Epithelial cell of proximal tubule (primary cell): ENCODE data around the gene PRKCH. TPM values are rescaled to one million over a fixed set of nuclear protein-coding genes. Genes with fewer than 3 reads are reported as not detected.

Experiments
- DNase-seq: peaks from one replicate; pipeline ENCODE4 v3.0.0-alpha.2; 2011; ENCODE audit warnings: low read depth
- H3K4me3 ChIP-seq: 2 replicates; pipeline ENCODE4 v1.5.1; 2011; ENCODE audit warnings: low read depth, mild to moderate bottlenecking, low read length
- total RNA-seq: library from RNA; depleted of rRNA; stranded (reverse); fragments of >200 nt; gene quantifications from 2 replicates; pipeline ENCODE4 v1.2.3, GENCODE V29; 2015
- TF ChIP-seq, protein P1 (sequence below): conservative IDR thresholded peaks from 2 replicates; pipeline ENCODE4 v1.5.1; 2012; ENCODE audit warnings: low read depth, mild to moderate bottlenecking, low read length

Gene PRKCH
- total RNA-seq, 1 donor from 2014 or later = 7.6 TPM

- no peak for DNase-seq
- peak overlapping the region; percentile 27 for H3K4me3 ChIP-seq
- TF ChIP-seq, protein P1, sequence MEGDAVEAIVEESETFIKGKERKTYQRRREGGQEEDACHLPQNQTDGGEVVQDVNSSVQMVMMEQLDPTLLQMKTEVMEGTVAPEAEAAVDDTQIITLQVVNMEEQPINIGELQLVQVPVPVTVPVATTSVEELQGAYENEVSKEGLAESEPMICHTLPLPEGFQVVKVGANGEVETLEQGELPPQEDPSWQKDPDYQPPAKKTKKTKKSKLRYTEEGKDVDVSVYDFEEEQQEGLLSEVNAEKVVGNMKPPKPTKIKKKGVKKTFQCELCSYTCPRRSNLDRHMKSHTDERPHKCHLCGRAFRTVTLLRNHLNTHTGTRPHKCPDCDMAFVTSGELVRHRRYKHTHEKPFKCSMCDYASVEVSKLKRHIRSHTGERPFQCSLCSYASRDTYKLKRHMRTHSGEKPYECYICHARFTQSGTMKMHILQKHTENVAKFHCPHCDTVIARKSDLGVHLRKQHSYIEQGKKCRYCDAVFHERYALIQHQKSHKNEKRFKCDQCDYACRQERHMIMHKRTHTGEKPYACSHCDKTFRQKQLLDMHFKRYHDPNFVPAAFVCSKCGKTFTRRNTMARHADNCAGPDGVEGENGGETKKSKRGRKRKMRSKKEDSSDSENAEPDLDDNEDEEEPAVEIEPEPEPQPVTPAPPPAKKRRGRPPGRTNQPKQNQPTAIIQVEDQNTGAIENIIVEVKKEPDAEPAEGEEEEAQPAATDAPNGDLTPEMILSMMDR = no peak
Observed at GRCh38 chr14:61563162-61563511, 241.8 kb downstream of the PRKCH start.

DNA sequence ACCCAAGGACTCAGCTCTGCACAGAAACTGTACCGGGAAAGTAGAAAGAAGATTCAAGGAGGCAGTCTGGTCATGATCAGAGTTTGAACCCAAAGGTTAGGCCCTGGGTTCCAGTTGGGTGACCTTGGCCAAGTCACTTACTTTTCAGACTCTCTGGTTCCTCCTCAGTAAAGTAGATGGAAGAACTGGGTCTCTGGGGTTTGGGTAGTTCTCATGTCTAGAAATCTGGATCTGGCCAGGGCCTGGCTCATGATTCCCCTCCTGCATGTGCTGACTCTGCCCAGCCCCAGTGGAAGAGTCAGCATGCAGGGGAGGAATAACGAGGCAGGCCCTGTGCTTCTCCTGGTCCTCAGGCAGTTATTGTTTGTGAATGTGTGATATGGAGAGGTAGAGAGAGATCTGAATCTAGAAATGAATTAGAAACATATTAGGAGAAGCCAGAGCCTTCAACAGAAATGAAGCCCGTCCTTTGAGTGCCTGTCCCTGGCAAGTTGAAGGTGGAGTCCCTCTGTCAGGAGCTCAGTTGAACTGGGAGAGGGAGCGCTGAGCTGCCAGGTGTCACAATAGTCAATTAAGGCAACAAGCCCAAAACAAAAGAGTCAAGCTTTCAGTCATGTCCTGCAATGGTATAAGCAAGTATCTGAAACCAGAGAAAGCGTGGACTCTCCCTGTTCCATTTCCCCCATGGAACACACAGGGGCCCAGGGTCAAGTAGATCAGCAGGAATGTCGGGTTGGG, 242.7 kb downstream of the PRKCH start:
- TF ChIP-seq, protein P1 = no peak
- H3K4me3 ChIP-seq = no peak overlapping the region
- no peak for DNase-seq

DNA sequence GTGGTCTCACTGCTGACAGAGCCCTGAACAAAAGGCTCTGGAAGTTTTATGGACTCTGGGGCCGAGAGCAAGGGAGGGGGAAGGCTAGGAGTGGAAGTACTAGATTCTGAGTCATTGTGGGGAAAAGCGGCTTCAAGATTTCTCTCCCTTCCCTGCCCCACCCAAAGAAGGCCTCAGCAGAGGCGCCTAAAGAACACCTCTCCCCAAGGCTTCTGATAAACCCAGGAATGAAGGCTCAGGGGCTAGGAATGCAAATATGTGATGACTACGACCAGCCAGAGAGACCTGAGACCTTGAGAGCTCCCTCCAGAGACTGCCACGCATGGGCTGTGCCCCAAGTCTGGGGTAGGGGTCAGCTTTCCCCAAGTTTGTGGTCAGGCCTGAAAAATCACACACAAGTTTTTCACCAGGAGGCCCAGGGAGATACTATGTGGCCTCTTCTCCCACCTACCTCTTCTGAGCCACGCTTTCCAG, 243.3 kb downstream of the PRKCH start:
- TF ChIP-seq, protein P1 = peak; percentile 5
- no peak overlapping the region for H3K4me3 ChIP-seq
- no peak for DNase-seq

DNA sequence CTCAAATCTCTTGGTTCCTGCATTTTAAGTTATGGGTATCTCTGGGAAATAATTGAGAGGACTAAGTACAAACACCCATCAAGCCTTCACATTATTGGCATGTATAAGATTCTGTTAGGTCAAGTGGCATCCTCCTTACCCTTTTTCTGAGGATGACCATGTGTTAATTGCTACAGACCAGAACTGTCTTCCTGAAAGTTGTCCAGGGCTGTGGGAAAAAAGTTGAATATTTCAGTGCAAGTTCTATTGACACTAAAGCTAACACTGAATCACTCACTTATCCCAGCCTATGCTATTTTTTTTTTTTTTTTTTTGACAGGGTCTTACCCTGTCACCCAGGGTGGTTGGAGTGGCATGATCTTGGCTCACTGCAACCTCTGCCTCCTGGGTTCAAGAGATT, 243.8 kb downstream of the PRKCH start:
- DNase-seq = no peak
- TF ChIP-seq, protein P1 = no peak
- no peak overlapping the region for H3K4me3 ChIP-seq

DNA sequence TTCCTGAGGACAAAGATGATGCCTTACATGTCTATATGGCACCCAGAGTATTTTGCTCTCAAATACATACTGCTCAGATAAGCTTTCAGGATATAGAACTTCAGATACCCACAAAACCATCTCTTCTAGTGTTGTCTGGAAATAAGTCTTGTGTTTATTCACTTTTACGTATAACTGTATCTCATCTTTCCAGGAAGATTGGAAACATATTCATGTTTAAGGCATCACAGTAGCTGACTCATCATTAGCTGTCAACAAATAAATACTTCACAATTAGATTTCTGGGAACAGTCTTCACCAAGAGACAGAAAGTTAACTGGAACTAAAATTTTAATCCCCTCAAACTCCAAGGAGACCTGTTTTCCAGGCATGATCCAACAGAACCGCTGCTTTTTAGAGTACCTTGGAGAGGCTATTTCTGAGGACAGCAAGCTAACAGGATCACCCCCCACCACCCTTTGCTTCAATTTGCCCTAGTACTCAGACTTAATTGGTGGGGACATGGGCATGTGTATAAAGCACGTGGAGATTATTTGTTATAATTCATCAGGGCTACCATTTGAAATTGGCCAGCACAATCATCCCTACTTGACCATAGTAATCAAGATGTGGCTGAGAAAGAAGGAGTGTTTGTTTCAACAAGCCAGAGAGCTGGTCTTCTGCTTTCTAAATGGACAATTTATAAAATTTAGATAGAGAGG, 244.6 kb downstream of the PRKCH start:
- DNase-seq = no peak
- TF ChIP-seq, protein P1 = no peak
- H3K4me3 ChIP-seq = no peak overlapping the region

GRCh38 chr14:61566537-61567225, 245.3 kb downstream of the PRKCH start:
- TF ChIP-seq, protein P1 = no peak
- H3K4me3 ChIP-seq = no peak overlapping the region
- DNase-seq = no peak
